T-helper 9 cell (primary cell): Measurements from ENCODE around the gene USP6NL.
"Not testable (repeated sequence)": the region's sequence is repeated elsewhere in the genome, so short reads cannot be mapped to it uniquely, and the experiment has no call there.

ENCODE experiments used
- DNase-seq: peaks from one replicate; pipeline ENCODE4 v3.0.0-alpha.2; 2020

The USP6NL gene

GRCh38 chr10:11511321-11511720 is 100.1 kb downstream of the USP6NL start:
- DNase-seq, result no peak

- no peak for DNase-seq
These were observed 100.7 kb downstream of the USP6NL start for GRCh38 chr10:11510736-11511135.

GRCh38 chr10:11510281-11510680 is 101.2 kb downstream of the USP6NL start:
- DNase-seq, result no peak

- DNase-seq, result no peak
These were observed 102.4 kb downstream of the USP6NL start for GRCh38 chr10:11509036-11509435.

- no peak for DNase-seq
These were observed 105.1 kb downstream of the USP6NL start for GRCh38 chr10:11506247-11506789.

GRCh38 chr10:11505639-11506038 is 105.8 kb downstream of the USP6NL start:
- DNase-seq, result no peak

GRCh38 chr10:11504566-11505285 is 106.7 kb downstream of the USP6NL start:
- DNase-seq, result no peak

- DNase-seq, result no peak
These were observed 109.8 kb downstream of the USP6NL start for GRCh38 chr10:11501600-11501999.

- no peak for DNase-seq
These were observed 111.9 kb downstream of the USP6NL start for GRCh38 chr10:11499425-11500071.

GRCh38 chr10:11498399-11498798 is 113.1 kb downstream of the USP6NL start:
- DNase-seq, result no peak

- not testable (repeated sequence) for DNase-seq
These were observed 116.5 kb downstream of the USP6NL start for GRCh38 chr10:11494923-11495322.

GRCh38 chr10:11493646-11494045 is 117.8 kb downstream of the USP6NL start:
- DNase-seq, result no peak

GRCh38 chr10:11491087-11491486 is 120.4 kb downstream of the USP6NL start:
- DNase-seq, result no peak

GRCh38 chr10:11489591-11489990 is 121.9 kb downstream of the USP6NL start:
- DNase-seq, result no peak

- no peak for DNase-seq
These were observed 123.3 kb downstream of the USP6NL start for GRCh38 chr10:11488126-11488525.

- DNase-seq, result no peak
These were observed 128.0 kb downstream of the USP6NL start for GRCh38 chr10:11483201-11484148.

GRCh38 chr10:11482306-11482705 is 129.1 kb downstream of the USP6NL start:
- no peak for DNase-seq

GRCh38 chr10:11480687-11481086 is 130.8 kb downstream of the USP6NL start:
- DNase-seq, result no peak

- no peak for DNase-seq
These were observed 132.2 kb downstream of the USP6NL start for GRCh38 chr10:11479300-11479699.

- DNase-seq, result no peak
These were observed 132.6 kb downstream of the USP6NL start for GRCh38 chr10:11478807-11479206.

GRCh38 chr10:11475831-11476434 is 135.5 kb downstream of the USP6NL start:
- no peak for DNase-seq

GRCh38 chr10:11473128-11473760 is 138.2 kb downstream of the USP6NL start:
- no peak for DNase-seq
